MM.1S (cell line): ENCODE measurements around the gene CYFIP1.

Source experiments
- DNase-seq: peaks from one replicate; pipeline ENCODE4 v3.0.0-alpha.2; 2015
- H2AFZ ChIP-seq: fragments of 300-600 bp; sonication (generic); 2 replicates; pipeline ENCODE4 v1.6.0; 2016; ENCODE audit warnings: antibody characterized with exemption, low read length
- H3F3A ChIP-seq: fragments of 300-600 bp; sonication (generic); 2 replicates; pipeline ENCODE4 v1.6.1; 2016; ENCODE audit warnings: mild to moderate bottlenecking, antibody characterized with exemption, low read length, moderate library complexity, mixed read lengths; ENCODE audit not compliant: insufficient read depth
- H3K27ac ChIP-seq: fragments of 300-600 bp; sonication (generic); 2 replicates; pipeline ENCODE4 v1.5.1; 2016; ENCODE audit warnings: mild to moderate bottlenecking, low read length
- H3K27me3 ChIP-seq: fragments of 300-600 bp; sonication (generic); replicated peaks from 2 replicates; pipeline ENCODE4 v1.6.0; 2016; ENCODE audit warnings: low read length; ENCODE audit not compliant: insufficient read depth
- H3K36me3 ChIP-seq: fragments of 300-600 bp; sonication (generic); replicated peaks from 2 replicates; pipeline ENCODE4 v1.6.1; 2016; ENCODE audit warnings: mild to moderate bottlenecking, low read length, mixed read lengths; ENCODE audit not compliant: insufficient read depth
- H3K4me1 ChIP-seq: fragments of 300-600 bp; sonication (generic); 2 replicates; pipeline ENCODE4 v1.6.1; 2016; ENCODE audit warnings: low read length, mixed read lengths
- H3K4me2 ChIP-seq: fragments of 300-600 bp; sonication (generic); 2 replicates; pipeline ENCODE4 v1.6.0; 2016; ENCODE audit warnings: low read depth, low read length
- H3K4me3 ChIP-seq: fragments of 300-600 bp; sonication (generic); 2 replicates; pipeline ENCODE4 v1.5.1; 2016; ENCODE audit warnings: low read length, mixed read lengths
- H3K79me2 ChIP-seq: fragments of 300-600 bp; sonication (generic); 2 replicates; pipeline ENCODE4 v1.6.1; 2016; ENCODE audit warnings: mixed run types, low read length, mixed read lengths
- H3K9ac ChIP-seq: fragments of 300-600 bp; sonication (generic); 2 replicates; pipeline ENCODE4 v1.6.1; 2016; ENCODE audit warnings: low read length, mixed read lengths
- H3K9me2 ChIP-seq: fragments of 300-600 bp; sonication (generic); replicated peaks from 2 replicates; pipeline ENCODE4 v1.6.1; 2016; ENCODE audit warnings: mild to moderate bottlenecking, low read length, mixed read lengths; ENCODE audit not compliant: insufficient read depth
- H3K9me3 ChIP-seq: fragments of 300-600 bp; sonication (generic); replicated peaks from 2 replicates; pipeline ENCODE4 v1.6.1; 2016; ENCODE audit warnings: mild to moderate bottlenecking, low read length, mixed read lengths; ENCODE audit not compliant: insufficient read depth
- H4K20me1 ChIP-seq: fragments of 300-600 bp; sonication (generic); 2 replicates; pipeline ENCODE4 v1.6.1; 2016; ENCODE audit warnings: mild to moderate bottlenecking, low read length, moderate library complexity, mixed read lengths; ENCODE audit not compliant: insufficient read depth
- EZH2 ChIP-seq: fragments of 300-600 bp; sonication (generic); optimal IDR thresholded peaks from 2 replicates; pipeline ENCODE3; 2017; ENCODE audit warnings: low read depth, mild to moderate bottlenecking, antibody characterized with exemption, low read length, mixed read lengths
- EZH2phosphoT487 ChIP-seq: fragments of 300-600 bp; sonication (generic); IDR thresholded peaks from 2 replicates; pipeline ENCODE4 v1.6.1; 2018; ENCODE audit warnings: antibody characterized with exemption, low read length
- TF ChIP-seq, protein P1 (sequence below): fragments of 300-600 bp; sonication (generic); IDR thresholded peaks from 2 replicates; pipeline ENCODE4 v1.5.1; 2016; ENCODE audit warnings: antibody characterized with exemption, low read length, mixed read lengths

CYFIP1 gene

GRCh38 chr15:22904736-22905135 lies 75.4 kb downstream of the CYFIP1 start:
- Histone ChIP-seq H3K9ac (no peak overlapping the region), H3K27me3 (no peaks in the 10 kb centered on the region), H4K20me1 (no peaks in the 10 kb centered on the region), H2AFZ (no peak overlapping the region), H3K27ac (no peak overlapping the region), H3K79me2 (no peaks in the 10 kb centered on the region), H3K9me3 (no peaks in the 10 kb centered on the region), H3K4me3 (no peak overlapping the region), H3F3A (no peaks in the 10 kb centered on the region), H3K4me1 (no peaks in the 10 kb centered on the region), H3K4me2 (no peak overlapping the region), H3K36me3 (no peaks in the 10 kb centered on the region; the same call in 1 of the 2 replicates), H3K9me2 (no peaks in the 10 kb centered on the region)
- TF ChIP-seq, protein P1, sequence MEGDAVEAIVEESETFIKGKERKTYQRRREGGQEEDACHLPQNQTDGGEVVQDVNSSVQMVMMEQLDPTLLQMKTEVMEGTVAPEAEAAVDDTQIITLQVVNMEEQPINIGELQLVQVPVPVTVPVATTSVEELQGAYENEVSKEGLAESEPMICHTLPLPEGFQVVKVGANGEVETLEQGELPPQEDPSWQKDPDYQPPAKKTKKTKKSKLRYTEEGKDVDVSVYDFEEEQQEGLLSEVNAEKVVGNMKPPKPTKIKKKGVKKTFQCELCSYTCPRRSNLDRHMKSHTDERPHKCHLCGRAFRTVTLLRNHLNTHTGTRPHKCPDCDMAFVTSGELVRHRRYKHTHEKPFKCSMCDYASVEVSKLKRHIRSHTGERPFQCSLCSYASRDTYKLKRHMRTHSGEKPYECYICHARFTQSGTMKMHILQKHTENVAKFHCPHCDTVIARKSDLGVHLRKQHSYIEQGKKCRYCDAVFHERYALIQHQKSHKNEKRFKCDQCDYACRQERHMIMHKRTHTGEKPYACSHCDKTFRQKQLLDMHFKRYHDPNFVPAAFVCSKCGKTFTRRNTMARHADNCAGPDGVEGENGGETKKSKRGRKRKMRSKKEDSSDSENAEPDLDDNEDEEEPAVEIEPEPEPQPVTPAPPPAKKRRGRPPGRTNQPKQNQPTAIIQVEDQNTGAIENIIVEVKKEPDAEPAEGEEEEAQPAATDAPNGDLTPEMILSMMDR: no peak
- no peak for DNase-seq

DNA sequence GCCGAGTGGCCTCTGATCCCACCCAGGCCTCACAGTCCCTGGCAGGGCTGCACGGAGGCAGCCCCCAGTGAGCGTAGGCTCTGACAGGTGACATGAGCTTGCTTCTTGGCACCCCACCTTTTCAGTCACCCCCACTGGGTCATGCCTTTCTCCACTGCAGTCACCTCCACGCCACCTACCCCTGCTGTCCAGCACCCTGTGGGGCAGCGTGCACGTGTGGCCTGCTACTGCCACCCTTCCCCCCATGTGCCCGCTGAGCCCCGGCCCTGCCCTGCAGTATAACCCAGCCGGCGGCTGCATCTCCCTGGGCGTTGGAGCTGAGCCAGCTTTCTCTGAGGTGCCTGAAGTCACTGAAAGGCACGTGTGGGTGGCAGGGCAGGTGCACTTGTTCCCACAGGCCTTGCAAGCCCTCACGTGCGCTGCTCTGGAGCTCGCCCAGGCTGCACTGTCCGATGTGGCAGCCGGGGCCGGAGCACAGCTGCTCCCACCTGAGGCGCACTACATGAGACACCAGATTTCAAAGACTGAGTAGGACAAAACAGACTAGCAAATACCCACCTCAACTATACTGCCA lies 76.1 kb downstream of the CYFIP1 start:
- Histone ChIP-seq H3F3A (no peaks in the 10 kb centered on the region), H3K4me3 (no peak overlapping the region), H3K4me2 (no peak overlapping the region), H3K9ac (no peak overlapping the region), H3K27ac (no peak overlapping the region), H3K4me1 (no peaks in the 10 kb centered on the region), H3K9me3 (no peaks in the 10 kb centered on the region), H3K27me3 (no peaks in the 10 kb centered on the region), H3K36me3 (no peaks in the 10 kb centered on the region), H3K79me2 (no peaks in the 10 kb centered on the region), H4K20me1 (no peaks in the 10 kb centered on the region), H3K9me2 (no peaks in the 10 kb centered on the region), H2AFZ (no peak overlapping the region)
- TF ChIP-seq, protein P1: no peak
- no peak for TF ChIP-seq EZH2phosphoT487
- no peak for TF ChIP-seq EZH2
- no peak for DNase-seq

DNA sequence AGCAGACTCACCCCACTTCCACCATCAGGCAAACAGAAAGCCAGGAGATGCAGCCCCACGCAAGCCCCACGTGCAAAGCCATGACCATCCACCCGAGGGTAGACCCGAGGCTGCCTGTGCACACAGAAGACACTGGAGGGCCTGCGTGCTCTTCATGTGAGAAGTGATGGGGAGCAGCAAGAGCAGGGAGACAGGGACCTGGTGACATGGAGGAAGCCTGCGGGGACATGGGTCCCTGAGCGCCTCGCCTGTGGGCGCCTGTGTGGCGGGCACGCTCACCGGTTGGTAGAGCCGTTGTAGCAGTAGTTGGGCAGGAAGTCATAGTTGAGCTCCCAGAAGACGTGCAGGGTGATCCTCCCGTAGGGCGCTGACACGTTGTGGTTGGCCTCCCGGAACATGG lies 76.7 kb downstream of the CYFIP1 start:
- no peaks in the 10 kb centered on the region for H3K9me2 ChIP-seq
- H2AFZ ChIP-seq: no peak overlapping the region
- no peak overlapping the region for H3K4me2 ChIP-seq
- H3K4me1 ChIP-seq: no peaks in the 10 kb centered on the region
- no peaks in the 10 kb centered on the region for H3K36me3 ChIP-seq
- H3K9ac ChIP-seq: no peak overlapping the region
- no peak overlapping the region for H3K4me3 ChIP-seq
- TF ChIP-seq, protein P1: no peak
- no peak for TF ChIP-seq EZH2phosphoT487
- TF ChIP-seq EZH2: no peak
- H3K27me3 ChIP-seq: no peaks in the 10 kb centered on the region
- no peaks in the 10 kb centered on the region for H3F3A ChIP-seq
- no peak overlapping the region for H3K27ac ChIP-seq
- H4K20me1 ChIP-seq: no peaks in the 10 kb centered on the region
- DNase-seq: no peak
- no peaks in the 10 kb centered on the region for H3K79me2 ChIP-seq
- no peaks in the 10 kb centered on the region for H3K9me3 ChIP-seq
